ENCODE results near the gene TEPSIN. TPM values are rescaled to one million over a fixed set of nuclear protein-coding genes. Genes with fewer than 3 reads are reported as not detected.

The TEPSIN gene
- total and polyA plus RNA-seq, 2 of the 13 experiments (the other 11 are each of a cell fraction or from before 2014, with no cell fraction given) = 16.1 to 18.8 TPM

DNA sequence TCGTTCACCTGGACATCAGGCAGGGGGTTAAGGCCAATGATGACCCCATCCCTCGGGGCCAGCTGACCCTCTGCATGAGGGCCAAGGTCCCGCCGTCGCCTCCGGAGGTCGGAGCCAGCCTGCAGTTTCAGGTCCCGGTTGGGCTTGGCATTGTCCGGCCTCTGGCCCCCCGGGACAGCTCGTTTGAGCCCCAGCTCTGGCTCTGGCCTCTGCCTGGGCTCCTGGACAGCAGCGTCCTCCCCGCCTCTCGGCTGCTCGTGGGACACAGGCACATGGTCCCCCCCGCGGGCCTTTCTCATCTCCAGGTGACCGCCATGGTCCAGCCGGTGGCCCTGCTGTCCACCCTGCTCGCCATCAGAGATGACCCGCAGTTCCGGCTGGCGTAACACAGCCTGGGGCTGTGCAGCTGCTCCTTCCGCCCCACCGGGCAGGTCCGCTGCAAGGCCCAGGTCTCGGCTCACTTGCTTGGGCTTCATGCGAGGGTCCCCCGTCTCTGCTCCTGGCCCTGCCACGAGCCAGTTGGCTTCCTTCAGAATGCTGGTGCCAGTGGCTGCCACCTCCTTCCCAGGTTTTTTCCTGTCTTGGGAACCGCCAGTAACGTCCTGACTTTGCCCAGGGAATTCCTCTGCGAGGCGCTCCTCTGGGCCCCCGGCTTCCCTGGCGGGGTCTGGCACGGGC lies 6.9 kb upstream of the TEPSIN start (continued):
- TF ChIP-seq, protein P1, sequence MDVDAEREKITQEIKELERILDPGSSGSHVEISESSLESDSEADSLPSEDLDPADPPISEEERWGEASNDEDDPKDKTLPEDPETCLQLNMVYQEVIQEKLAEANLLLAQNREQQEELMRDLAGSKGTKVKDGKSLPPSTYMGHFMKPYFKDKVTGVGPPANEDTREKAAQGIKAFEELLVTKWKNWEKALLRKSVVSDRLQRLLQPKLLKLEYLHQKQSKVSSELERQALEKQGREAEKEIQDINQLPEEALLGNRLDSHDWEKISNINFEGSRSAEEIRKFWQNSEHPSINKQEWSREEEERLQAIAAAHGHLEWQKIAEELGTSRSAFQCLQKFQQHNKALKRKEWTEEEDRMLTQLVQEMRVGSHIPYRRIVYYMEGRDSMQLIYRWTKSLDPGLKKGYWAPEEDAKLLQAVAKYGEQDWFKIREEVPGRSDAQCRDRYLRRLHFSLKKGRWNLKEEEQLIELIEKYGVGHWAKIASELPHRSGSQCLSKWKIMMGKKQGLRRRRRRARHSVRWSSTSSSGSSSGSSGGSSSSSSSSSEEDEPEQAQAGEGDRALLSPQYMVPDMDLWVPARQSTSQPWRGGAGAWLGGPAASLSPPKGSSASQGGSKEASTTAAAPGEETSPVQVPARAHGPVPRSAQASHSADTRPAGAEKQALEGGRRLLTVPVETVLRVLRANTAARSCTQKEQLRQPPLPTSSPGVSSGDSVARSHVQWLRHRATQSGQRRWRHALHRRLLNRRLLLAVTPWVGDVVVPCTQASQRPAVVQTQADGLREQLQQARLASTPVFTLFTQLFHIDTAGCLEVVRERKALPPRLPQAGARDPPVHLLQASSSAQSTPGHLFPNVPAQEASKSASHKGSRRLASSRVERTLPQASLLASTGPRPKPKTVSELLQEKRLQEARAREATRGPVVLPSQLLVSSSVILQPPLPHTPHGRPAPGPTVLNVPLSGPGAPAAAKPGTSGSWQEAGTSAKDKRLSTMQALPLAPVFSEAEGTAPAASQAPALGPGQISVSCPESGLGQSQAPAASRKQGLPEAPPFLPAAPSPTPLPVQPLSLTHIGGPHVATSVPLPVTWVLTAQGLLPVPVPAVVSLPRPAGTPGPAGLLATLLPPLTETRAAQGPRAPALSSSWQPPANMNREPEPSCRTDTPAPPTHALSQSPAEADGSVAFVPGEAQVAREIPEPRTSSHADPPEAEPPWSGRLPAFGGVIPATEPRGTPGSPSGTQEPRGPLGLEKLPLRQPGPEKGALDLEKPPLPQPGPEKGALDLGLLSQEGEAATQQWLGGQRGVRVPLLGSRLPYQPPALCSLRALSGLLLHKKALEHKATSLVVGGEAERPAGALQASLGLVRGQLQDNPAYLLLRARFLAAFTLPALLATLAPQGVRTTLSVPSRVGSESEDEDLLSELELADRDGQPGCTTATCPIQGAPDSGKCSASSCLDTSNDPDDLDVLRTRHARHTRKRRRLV (CRISPR knock-in tag; IDR thresholded peaks at IDR 0.05) = 0 out of 2 replicates have a peak, but pooled peaks have one; percentile 35
- no peak for TF ChIP-seq RARA (CRISPR knock-in tag; IDR thresholded peaks at IDR 0.05)
- TF ChIP-seq, protein P2, sequence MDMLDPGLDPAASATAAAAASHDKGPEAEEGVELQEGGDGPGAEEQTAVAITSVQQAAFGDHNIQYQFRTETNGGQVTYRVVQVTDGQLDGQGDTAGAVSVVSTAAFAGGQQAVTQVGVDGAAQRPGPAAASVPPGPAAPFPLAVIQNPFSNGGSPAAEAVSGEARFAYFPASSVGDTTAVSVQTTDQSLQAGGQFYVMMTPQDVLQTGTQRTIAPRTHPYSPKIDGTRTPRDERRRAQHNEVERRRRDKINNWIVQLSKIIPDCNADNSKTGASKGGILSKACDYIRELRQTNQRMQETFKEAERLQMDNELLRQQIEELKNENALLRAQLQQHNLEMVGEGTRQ (IDR thresholded peaks at IDR 0.05; ENCODE audit: low read depth, low read length) = peak; percentile 1; the same call in 1 of the 2 replicates
- TF ChIP-seq, protein P2 (CRISPR knock-in tag; IDR thresholded peaks at IDR 0.05; ENCODE audit: borderline replicate concordance) = no peak
- 0 out of 2 replicates have a peak, but pooled peaks have one; percentile 5 for TF ChIP-seq ZBTB38 (CRISPR knock-in tag; IDR thresholded peaks at IDR 0.05)
- TF ChIP-seq, protein P3, sequence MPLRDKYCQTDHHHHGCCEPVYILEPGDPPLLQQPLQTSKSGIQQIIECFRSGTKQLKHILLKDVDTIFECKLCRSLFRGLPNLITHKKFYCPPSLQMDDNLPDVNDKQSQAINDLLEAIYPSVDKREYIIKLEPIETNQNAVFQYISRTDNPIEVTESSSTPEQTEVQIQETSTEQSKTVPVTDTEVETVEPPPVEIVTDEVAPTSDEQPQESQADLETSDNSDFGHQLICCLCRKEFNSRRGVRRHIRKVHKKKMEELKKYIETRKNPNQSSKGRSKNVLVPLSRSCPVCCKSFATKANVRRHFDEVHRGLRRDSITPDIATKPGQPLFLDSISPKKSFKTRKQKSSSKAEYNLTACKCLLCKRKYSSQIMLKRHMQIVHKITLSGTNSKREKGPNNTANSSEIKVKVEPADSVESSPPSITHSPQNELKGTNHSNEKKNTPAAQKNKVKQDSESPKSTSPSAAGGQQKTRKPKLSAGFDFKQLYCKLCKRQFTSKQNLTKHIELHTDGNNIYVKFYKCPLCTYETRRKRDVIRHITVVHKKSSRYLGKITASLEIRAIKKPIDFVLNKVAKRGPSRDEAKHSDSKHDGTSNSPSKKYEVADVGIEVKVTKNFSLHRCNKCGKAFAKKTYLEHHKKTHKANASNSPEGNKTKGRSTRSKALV (CRISPR knock-in tag; IDR thresholded peaks at IDR 0.05) = no peak
- TF ChIP-seq, protein P4, sequence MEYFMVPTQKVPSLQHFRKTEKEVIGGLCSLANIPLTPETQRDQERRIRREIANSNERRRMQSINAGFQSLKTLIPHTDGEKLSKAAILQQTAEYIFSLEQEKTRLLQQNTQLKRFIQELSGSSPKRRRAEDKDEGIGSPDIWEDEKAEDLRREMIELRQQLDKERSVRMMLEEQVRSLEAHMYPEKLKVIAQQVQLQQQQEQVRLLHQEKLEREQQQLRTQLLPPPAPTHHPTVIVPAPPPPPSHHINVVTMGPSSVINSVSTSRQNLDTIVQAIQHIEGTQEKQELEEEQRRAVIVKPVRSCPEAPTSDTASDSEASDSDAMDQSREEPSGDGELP (IDR thresholded peaks at IDR 0.05; ENCODE audit: borderline replicate concordance, low read depth) = 0 out of 2 replicates have a peak, but pooled peaks have one; percentile 22
- 0 out of 2 replicates have a peak, but pooled peaks have one; percentile 25 for TF ChIP-seq ZNF430 (CRISPR knock-in tag; IDR thresholded peaks at IDR 0.05)
- no peak for TF ChIP-seq SMYD3 (CRISPR knock-in tag; IDR thresholded peaks at IDR 0.05)
- TF ChIP-seq PAWR (CRISPR knock-in tag; IDR thresholded peaks at IDR 0.05; ENCODE audit: borderline replicate concordance) = no peak
- TF ChIP-seq, protein P5, sequence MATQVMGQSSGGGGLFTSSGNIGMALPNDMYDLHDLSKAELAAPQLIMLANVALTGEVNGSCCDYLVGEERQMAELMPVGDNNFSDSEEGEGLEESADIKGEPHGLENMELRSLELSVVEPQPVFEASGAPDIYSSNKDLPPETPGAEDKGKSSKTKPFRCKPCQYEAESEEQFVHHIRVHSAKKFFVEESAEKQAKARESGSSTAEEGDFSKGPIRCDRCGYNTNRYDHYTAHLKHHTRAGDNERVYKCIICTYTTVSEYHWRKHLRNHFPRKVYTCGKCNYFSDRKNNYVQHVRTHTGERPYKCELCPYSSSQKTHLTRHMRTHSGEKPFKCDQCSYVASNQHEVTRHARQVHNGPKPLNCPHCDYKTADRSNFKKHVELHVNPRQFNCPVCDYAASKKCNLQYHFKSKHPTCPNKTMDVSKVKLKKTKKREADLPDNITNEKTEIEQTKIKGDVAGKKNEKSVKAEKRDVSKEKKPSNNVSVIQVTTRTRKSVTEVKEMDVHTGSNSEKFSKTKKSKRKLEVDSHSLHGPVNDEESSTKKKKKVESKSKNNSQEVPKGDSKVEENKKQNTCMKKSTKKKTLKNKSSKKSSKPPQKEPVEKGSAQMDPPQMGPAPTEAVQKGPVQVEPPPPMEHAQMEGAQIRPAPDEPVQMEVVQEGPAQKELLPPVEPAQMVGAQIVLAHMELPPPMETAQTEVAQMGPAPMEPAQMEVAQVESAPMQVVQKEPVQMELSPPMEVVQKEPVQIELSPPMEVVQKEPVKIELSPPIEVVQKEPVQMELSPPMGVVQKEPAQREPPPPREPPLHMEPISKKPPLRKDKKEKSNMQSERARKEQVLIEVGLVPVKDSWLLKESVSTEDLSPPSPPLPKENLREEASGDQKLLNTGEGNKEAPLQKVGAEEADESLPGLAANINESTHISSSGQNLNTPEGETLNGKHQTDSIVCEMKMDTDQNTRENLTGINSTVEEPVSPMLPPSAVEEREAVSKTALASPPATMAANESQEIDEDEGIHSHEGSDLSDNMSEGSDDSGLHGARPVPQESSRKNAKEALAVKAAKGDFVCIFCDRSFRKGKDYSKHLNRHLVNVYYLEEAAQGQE (IDR thresholded peaks at IDR 0.05; ENCODE audit: borderline replicate concordance in 1 of 2, low read depth in 1 of 2, low read length in 2 of 2) = no peak
- no peak for TF ChIP-seq CENPT (CRISPR knock-in tag; IDR thresholded peaks at IDR 0.05; ENCODE audit: low read depth)
- TF ChIP-seq RBFOX2 (IDR thresholded peaks at IDR 0.05; ENCODE audit: low read depth, low read length) = peak; percentile 33; the same call in 1 of the 2 replicates
